SU-DHL-6 (cell line): ENCODE measurements around the gene SQOR.

Experiments
- EZH2phosphoT487 ChIP-seq: fragments of 200-600 bp; sonication (generic), shearing (Covaris generic); conservative IDR thresholded peaks from 2 replicates; pipeline ENCODE4 v1.6.1; 2018; ENCODE audit warnings: mild to moderate bottlenecking, antibody characterized with exemption, low read length, moderate library complexity, mixed read lengths
- TF ChIP-seq, protein P1 (sequence below): fragments of 200-600 bp; sonication (generic); IDR thresholded peaks from one replicate; pipeline ENCODE4 v1.5.1; 2017; ENCODE audit warnings: antibody characterized with exemption, mild to moderate bottlenecking, low read length, moderate library complexity; ENCODE audit not compliant: insufficient read depth, poor library complexity, severe bottlenecking

DNA sequence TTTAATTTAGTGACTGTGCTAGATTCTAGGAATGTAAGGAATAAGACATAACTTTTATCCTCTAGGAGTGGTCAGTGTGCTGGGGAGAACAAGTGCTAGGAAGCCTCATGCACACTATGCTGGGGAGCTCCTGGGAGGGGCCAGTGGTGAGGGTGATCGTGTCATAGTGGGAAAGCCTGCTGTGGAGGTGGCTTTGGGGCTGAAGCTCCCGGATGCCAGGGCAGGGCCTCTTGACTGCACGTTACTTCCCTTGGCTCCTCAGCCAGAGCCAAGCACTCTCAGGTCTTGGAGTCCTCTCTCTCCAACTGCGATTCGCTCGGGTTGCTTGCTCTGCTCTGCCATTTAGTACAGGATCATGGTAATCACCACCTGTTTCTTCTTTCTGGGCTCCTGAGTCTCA, 33.6 kb downstream of the SQOR start:
- TF ChIP-seq, protein P1, sequence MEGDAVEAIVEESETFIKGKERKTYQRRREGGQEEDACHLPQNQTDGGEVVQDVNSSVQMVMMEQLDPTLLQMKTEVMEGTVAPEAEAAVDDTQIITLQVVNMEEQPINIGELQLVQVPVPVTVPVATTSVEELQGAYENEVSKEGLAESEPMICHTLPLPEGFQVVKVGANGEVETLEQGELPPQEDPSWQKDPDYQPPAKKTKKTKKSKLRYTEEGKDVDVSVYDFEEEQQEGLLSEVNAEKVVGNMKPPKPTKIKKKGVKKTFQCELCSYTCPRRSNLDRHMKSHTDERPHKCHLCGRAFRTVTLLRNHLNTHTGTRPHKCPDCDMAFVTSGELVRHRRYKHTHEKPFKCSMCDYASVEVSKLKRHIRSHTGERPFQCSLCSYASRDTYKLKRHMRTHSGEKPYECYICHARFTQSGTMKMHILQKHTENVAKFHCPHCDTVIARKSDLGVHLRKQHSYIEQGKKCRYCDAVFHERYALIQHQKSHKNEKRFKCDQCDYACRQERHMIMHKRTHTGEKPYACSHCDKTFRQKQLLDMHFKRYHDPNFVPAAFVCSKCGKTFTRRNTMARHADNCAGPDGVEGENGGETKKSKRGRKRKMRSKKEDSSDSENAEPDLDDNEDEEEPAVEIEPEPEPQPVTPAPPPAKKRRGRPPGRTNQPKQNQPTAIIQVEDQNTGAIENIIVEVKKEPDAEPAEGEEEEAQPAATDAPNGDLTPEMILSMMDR, result no peak
- no peak for TF ChIP-seq EZH2phosphoT487
